Thyroid gland (tissue), 4 donors: Measurements from ENCODE around the gene MAST4.

Experiments
- CTCF ChIP-seq, 6 experiments: fragments of 200-600 bp in 3 of 6; fragments of 450-650 bp in 3 of 6; sonication (generic) in 3 of 6; IDR thresholded peaks; one replicate each; pipeline ENCODE4 v1.5.1; 2016 to 2019; ENCODE audit warnings: antibody characterized with exemption in 6 of 6, mild to moderate bottlenecking in 2 of 6, inconsistent platforms in 1 of 6, moderate library complexity in 1 of 6
- POLR2A ChIP-seq, 2 donors: fragments of 450-650 bp; IDR thresholded peaks; one replicate each; pipeline ENCODE4 v1.6.1; 2017; ENCODE audit warnings: antibody characterized with exemption in 2 of 2, mild to moderate bottlenecking in 2 of 2, moderate library complexity in 1 of 2

DNA sequence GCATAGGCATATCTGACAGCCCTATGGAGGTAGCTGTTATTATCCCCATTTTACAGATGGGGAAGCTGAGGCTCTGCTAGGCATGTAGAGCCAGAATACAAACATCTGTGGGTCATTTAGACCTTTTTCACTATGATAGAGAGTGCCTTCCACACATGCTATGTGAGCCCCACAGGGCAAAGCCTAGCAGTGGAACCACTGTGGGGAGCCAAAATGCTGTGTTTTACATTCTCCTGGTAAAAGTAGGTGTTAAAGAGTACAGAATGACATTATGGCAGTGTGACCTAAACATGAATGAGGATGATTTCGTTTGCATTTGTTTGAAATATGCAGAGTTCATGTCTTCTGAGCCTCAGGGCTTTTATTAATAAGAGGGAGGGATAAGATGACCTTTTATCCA lies 265.2 kb downstream of the MAST4 start:
- TF ChIP-seq CTCF (IDR thresholded peaks at IDR 0.05) (no peak), POLR2A (IDR thresholded peaks at IDR 0.05) (no peak)
